GM12864 (cell line): ENCODE measurements around the gene TNIK.

Source experiments
- DNase-seq: peaks from one replicate; pipeline ENCODE4 v3.0.0-alpha.2; 2011; ENCODE audit warnings: low read depth
- H3K4me3 ChIP-seq: 2 replicates; pipeline ENCODE4 v1.5.1; 2011; ENCODE audit warnings: mild to moderate bottlenecking, low read depth, low read length, control low read depth
- CTCF ChIP-seq: IDR thresholded peaks from 2 replicates; pipeline ENCODE4 v1.5.1; 2011; ENCODE audit warnings: low read depth, mild to moderate bottlenecking, moderate library complexity, low read length, control low read depth, inconsistent platforms; ENCODE audit errors: missing control alignments

TNIK gene

GRCh38 chr3:171335559-171335958 is 124.6 kb downstream of the TNIK start:
- TF ChIP-seq CTCF: no peak
- no peak for DNase-seq
- no peak overlapping the region for H3K4me3 ChIP-seq

GRCh38 chr3:171334465-171334811 is 125.8 kb downstream of the TNIK start:
- no peak for TF ChIP-seq CTCF
- DNase-seq: no peak
- no peak overlapping the region for H3K4me3 ChIP-seq

GRCh38 chr3:171333784-171334464 is 126.3 kb downstream of the TNIK start:
- no peak for DNase-seq
- H3K4me3 ChIP-seq: no peak overlapping the region
- no peak for TF ChIP-seq CTCF

DNA sequence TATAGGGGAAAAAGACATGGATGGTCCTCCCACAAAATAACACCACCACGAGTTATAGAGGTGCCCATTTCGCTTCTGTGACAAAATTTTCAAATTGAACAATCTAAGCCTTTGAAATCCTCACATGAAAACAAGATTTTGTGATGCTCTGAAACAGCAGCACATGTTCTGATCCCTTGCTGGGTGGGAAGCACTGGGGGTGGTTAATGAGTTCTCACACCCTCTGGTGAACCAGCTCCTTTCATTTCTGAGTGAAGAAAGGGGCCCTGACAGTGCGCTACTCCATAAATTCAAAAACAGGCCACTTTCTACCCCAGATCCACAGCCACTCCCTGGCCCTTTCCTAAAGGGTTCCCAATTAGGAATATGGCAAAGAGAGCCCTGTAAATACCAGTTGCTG is 129.3 kb downstream of the TNIK start:
- no peak for TF ChIP-seq CTCF
- no peak for DNase-seq
- no peak overlapping the region for H3K4me3 ChIP-seq

- no peak overlapping the region for H3K4me3 ChIP-seq
These were observed 130.5 kb downstream of the TNIK start for GRCh38 chr3:171329746-171330145.

DNA sequence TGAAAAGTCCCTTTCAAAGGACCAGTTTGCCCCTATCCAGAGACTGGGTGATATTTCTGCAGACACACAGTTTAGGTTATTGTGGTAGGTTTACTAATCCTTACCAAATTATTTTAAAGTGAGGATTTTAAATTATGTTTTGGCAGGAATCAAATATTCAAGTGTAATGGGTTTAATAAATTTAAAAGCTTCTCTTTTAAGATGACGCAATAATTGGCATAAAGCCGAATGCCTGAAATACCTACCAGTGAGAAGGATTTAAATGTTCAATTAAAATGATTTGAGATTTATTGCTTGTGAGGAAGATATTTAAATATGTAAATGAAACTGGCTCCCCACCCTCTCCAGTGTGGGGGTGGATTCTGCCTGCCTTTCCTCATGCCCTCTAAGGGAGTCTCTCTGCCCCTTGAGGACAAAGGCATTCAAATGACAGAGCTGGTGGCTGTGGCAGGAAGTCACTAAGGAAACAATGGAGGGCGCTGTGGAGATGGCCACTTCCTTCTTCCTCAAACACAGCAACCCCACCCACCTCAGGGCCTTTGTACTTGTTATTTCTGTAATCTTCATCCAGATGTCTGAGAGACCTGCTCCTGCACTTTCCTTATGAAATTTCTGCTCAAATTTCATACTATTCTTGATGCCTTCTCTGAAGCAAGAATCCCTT is 131.7 kb downstream of the TNIK start:
- peak; percentile 40 for TF ChIP-seq CTCF
- no peak overlapping the region for H3K4me3 ChIP-seq
- no peak for DNase-seq

More at GRCh38 chr3:171329746-171330145, 130.5 kb downstream of the TNIK start:
- DNase-seq: no peak
- no peak for TF ChIP-seq CTCF
